ENCODE results near the gene WHRN.

The WHRN gene

DNA sequence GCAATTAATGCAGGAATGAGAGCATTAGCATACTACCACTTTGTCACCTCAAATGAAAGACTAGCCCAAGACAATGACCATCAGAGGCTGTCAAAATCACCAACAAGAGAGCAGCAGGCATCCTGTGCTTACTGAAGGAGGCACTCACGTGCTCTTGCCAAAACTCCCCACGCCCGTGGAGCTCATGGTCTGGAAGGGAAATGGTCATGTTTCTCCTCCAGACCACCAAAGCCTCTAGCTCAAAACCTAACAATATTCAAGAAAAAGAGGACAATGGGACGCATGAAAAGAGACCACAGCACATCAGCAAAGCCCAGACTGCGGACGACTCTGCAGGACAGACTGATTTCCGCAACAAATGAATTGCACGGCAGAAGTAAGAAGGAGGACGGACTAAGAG lies 130.3 kb downstream of the WHRN start:
- DNase-seq = no peak

GRCh38 chr9:114373960-114374730 lies 131.1 kb downstream of the WHRN start:
- no peak for DNase-seq

DNA sequence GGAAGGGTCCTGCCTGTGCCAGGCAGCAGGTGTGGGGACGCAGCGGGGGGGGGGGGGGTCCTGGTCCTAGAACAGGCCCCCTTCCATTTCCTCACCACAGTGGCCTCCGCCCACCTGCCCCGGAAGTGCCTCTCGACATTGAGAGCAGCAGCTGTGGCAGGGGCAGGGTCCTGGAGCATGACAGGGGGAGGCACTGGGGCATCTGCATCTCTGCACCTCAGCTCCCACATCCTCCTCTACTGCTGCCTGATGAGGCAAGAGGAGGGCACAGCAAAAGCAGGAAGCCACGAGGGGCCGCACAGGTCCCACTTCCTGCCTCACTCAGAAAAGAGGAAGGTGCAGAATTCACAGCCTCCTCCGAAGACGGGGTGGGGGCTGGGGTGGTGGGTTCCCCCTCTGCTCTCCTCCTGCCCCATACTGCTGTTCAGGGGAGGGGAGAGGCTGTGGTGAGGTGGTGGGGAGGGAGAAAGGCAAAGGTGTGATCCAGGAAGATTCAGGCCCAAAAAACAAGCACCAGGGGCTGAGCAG lies 132.3 kb downstream of the WHRN start:
- no peak for DNase-seq

GRCh38 chr9:114371973-114372917 lies 133.0 kb downstream of the WHRN start:
- DNase-seq = no peak

- DNase-seq = no peak
Observed at GRCh38 chr9:114371343-114371944, 133.8 kb downstream of the WHRN start.

- no peak for DNase-seq
Observed at GRCh38 chr9:114370968-114371320, 134.3 kb downstream of the WHRN start.

GRCh38 chr9:114370251-114370967 lies 134.9 kb downstream of the WHRN start:
- no peak for DNase-seq

DNA sequence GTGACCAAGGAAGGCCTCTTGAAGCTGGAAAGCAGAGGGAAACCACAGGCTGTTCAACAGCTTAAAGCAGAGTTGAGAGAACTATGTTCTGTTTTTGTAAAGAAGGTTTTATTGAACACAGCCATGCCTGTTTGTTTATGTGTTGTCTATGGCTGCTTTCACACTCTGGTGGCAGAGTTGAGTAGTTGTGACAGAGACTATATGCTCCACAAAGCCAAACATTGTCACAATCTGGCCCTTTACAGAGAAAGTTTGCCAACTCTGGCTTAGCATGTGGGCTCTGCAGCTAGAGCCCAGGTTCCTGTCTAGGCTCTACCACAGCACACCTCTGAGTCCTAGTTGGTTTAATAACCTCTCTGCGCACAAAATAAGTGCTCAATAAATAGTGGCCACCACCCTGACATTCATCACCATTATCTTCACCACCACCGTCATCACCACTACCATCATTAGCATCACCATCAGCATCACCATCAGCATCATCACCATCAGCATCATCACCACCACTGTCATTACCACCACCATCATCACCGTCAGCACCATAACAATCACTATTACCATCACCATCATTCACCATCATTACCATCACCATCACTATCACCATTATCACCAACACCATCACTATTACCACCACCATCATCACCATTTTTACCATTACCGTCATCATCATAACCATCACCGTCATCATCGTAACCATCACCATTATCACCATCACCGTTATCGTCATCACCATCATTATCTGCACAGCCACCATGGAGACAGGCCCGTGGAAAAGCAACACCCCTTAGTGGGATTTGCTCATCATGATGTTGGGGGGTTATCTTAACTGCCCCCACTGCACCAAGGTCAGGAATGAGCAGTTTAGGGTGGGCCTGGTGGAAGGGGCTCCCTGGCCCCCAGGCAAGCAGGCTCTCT lies 135.8 kb downstream of the WHRN start:
- DNase-seq = no peak

DNA sequence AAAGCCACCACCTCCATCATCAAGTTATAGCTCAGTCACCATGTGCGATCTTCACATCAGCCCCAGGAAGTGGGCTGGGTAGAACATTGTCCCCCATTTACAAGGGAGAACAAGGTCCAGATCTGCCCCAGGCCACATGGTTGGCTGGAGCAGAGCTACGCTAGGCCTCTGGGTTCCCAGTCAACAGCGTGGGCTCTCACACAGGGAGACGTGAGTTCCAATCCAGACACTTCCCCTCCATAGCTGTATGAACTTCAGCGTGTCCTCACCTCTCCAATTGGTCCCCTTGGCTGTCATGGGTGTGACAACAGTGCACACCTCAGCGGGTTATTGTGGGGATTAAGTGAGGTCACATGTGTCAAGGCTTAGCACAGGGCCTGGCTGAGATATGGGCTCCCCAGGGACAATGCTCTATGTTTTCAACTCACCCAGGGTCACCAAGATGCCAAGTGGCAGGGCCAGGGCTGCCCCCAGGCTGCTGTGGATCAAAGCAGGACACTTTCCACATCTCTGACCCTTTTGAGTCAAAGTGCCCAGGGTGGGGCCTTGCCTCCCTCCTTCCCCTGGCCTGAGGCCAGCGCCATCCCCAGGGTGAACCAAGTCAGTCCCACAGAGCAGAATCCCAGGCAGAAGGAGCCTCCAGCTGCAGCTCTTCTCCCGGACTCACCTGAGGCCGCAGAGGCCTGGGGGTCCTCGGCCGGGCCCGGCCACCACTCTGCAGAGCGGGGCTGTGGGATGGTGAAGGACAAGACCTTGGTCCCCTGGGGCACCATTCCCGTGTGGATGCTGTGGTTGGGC lies 137.3 kb downstream of the WHRN start:
- DNase-seq = no peak

- no peak for DNase-seq
Observed at GRCh38 chr9:114367366-114367765, 137.9 kb downstream of the WHRN start.

DNA sequence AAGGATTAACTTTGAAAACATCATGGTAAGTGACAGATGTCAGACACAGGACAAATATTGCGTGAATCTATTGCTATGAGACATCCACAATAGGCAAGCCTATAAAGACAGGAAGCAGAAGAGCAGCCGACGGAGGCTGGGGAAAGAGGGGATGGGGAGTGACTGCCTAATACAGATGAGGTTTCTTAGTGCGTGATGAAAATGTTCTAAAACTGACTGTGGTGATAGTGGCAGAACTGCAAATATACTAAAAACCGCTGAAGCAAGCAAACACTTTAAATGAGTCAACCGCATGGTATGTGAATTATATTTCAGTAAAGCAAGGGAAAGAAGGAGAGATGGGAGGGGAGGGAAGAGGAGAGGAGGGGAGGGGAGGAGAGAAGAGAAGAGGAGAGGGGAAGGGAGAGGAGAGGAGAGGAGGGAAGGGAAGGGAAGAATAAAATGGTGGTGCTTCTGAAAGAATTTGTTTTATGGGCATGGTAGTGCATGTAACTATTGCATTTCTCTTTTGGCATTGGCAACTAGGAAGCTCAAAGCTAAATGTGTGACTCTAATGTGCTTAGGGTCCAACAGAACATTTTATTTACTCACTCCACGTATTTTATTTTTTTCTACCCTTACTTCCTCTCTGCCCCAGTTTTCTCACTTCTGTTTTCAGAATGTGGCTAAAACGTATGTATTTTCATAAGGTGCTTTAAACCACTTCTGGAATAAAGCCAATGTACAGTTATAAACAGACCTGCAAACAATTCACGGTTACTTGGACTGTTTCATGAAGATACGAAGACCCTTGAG lies 138.7 kb downstream of the WHRN start:
- DNase-seq = no peak

- no peak for DNase-seq
Observed at GRCh38 chr9:114365194-114365593, 140.1 kb downstream of the WHRN start.

GRCh38 chr9:114364134-114365041 lies 140.9 kb downstream of the WHRN start:
- DNase-seq = no peak

- DNase-seq = no peak
Observed at GRCh38 chr9:114363424-114363823, 141.8 kb downstream of the WHRN start.

DNA sequence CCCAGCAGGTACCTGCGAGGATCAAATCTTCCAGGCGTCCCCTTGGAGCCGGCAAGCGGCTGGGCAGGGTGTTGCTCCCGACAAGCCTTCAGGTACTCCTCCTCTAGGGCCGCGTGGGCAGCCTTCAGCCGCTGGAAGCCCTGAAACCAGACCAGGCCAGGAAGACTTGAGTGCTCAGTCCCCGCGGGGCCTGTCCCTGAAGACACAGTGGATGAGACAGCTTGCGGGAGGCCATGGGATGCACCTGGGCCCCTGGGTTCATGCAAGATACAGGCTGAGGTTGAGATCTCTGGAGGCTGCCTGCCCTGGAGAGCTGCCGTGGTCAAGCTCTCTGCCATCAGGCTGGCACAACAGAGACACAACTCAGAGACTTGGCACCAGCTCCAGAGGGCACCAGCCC lies 142.9 kb downstream of the WHRN start:
- DNase-seq = no peak

GRCh38 chr9:114361542-114361941 lies 143.7 kb downstream of the WHRN start:
- DNase-seq = no peak

- DNase-seq = no peak
Observed at GRCh38 chr9:114359801-114360200, 145.5 kb downstream of the WHRN start.

GRCh38 chr9:114357911-114358328 lies 147.4 kb downstream of the WHRN start:
- DNase-seq = no peak

- no peak for DNase-seq
Observed at GRCh38 chr9:114357360-114357759, 147.9 kb downstream of the WHRN start.

All from cortex of kidney (tissue), 1 donor.